Measurements from ENCODE around the gene KIFC1. TPM values are rescaled to one million over a fixed set of nuclear protein-coding genes. Genes with fewer than 3 reads are reported as not detected.

KIFC1 gene
- polyA plus RNA-seq, 3 donors: 0.14 to 0.87 (median 0.68) TPM

GRCh38 chr6:33443619-33444504, 52.2 kb downstream of the KIFC1 start:
- Histone ChIP-seq H3K27ac (ENCODE audit: low read depth in 1 of 2, low read length in 2 of 2) (peak overlapping the region; percentile 80 to 90), H3K9me3 (replicated peaks in 1 of 2; ENCODE audit: control insufficient read depth in 1 of 2, insufficient read depth in 1 of 2, low read length in 2 of 2) (no peaks in the 10 kb centered on the region), H4K20me1 (ENCODE audit: insufficient read depth, low read length) (no peaks in the 10 kb centered on the region), H3K9ac (ENCODE audit: insufficient read depth, low read length, poor library complexity, severe bottlenecking) (no peak overlapping the region), H3K36me3 (replicated peaks in 1 of 2; ENCODE audit: control insufficient read depth in 1 of 2, insufficient read depth in 2 of 2, low read length in 2 of 2) (peaks cover 0 to 4% of the 10 kb centered on the region in 2 donors), H3K79me2 (ENCODE audit: insufficient read depth, low read length) (peaks cover 14% of the 10 kb centered on the region), H3K4me3 (replicated peaks in 1 of 3; ENCODE audit: low read depth in 2 of 3, low read length in 3 of 3) (peak overlapping the region in 1 of 3 experiments; percentile 42), H3K4me2 (replicated peaks; ENCODE audit: extremely low read depth, low read length, poor library complexity, severe bottlenecking) (peak overlapping the region; percentile 39), H2AFZ (ENCODE audit: insufficient read depth, low read depth, low read length, poor library complexity, severe bottlenecking) (no peak overlapping the region), H3K27me3 (ENCODE audit: control insufficient read depth in 2 of 2, insufficient read depth in 2 of 2, low read length in 2 of 2) (no peaks in the 10 kb centered on the region), H3K4me1 (ENCODE audit: control insufficient read depth in 1 of 2, insufficient read depth in 2 of 2, low read length in 2 of 2) (peaks cover 49 to 56% of the 10 kb centered on the region in 2 donors)
- Mint-ChIP-seq H3K27ac (peak overlapping the region; percentile 90 to 97 (median 95)), H3K9me3 (peaks cover 0 to 2% (median 0%) of the 10 kb centered on the region in 7 donors), H3K4me1 (peaks cover 50% of the 10 kb centered on the region), H3K4me3 (no peak overlapping the region), H3K36me3 (peaks cover 38 to 44% of the 10 kb centered on the region in 2 donors), H3K27me3 (ENCODE audit: low read depth in 3 of 3) (peaks cover 0 to 5% (median 2%) of the 10 kb centered on the region in 3 donors)
- 97% methylated on average over 12 of the region's 18 CpGs for WGBS (ENCODE audit: insufficient coverage)
- DNase-seq: no peak
- intact Hi-C loops (cut with micrococcal nuclease): no loop called here
- TF ChIP-seq CTCF (IDR thresholded peaks at IDR 0.05): no peak

- Histone ChIP-seq H3K9ac (ENCODE audit: insufficient read depth, low read length, poor library complexity, severe bottlenecking) (no peak overlapping the region), H3K36me3 (replicated peaks in 1 of 2; ENCODE audit: control insufficient read depth in 1 of 2, insufficient read depth in 2 of 2, low read length in 2 of 2) (peaks cover 0 to 4% of the 10 kb centered on the region in 2 donors), H3K27me3 (ENCODE audit: control insufficient read depth in 2 of 2, insufficient read depth in 2 of 2, low read length in 2 of 2) (no peaks in the 10 kb centered on the region), H3K4me1 (ENCODE audit: control insufficient read depth in 1 of 2, insufficient read depth in 2 of 2, low read length in 2 of 2) (peaks cover 62 to 69% of the 10 kb centered on the region in 2 donors), H3K4me2 (replicated peaks; ENCODE audit: extremely low read depth, low read length, poor library complexity, severe bottlenecking) (peak overlapping the region; percentile 39), H4K20me1 (ENCODE audit: insufficient read depth, low read length) (no peaks in the 10 kb centered on the region), H2AFZ (ENCODE audit: insufficient read depth, low read depth, low read length, poor library complexity, severe bottlenecking) (peak overlapping the region; percentile 38), H3K27ac (ENCODE audit: low read depth in 1 of 2, low read length in 2 of 2) (peak overlapping the region; percentile 89 to 90), H3K9me3 (replicated peaks in 1 of 2; ENCODE audit: control insufficient read depth in 1 of 2, insufficient read depth in 1 of 2, low read length in 2 of 2) (no peaks in the 10 kb centered on the region), H3K79me2 (ENCODE audit: insufficient read depth, low read length) (peaks cover 23% of the 10 kb centered on the region), H3K4me3 (replicated peaks in 1 of 3; ENCODE audit: low read depth in 2 of 3, low read length in 3 of 3) (peak overlapping the region in 1 of 3 experiments; percentile 42)
- DNase-seq: peak; percentile 74 to 92 (median 85)
- Mint-ChIP-seq H3K36me3 (peaks cover 40 to 41% of the 10 kb centered on the region in 2 donors), H3K4me3 (peak overlapping the region; percentile 47 to 71), H3K27ac (peak overlapping the region; percentile 90 to 97 (median 95)), H3K4me1 (peaks cover 63% of the 10 kb centered on the region), H3K27me3 (ENCODE audit: low read depth in 3 of 3) (peaks cover 0 to 4% (median 2%) of the 10 kb centered on the region in 3 donors), H3K9me3 (peaks cover 0 to 2% (median 0%) of the 10 kb centered on the region in 7 donors)
- WGBS (ENCODE audit: insufficient coverage): no CpG with 5 or more reads among the region's 3 CpGs
- no peak for TF ChIP-seq CTCF (IDR thresholded peaks at IDR 0.05)
- intact Hi-C loops (cut with micrococcal nuclease): no loop called here
These were observed 53.5 kb downstream of the KIFC1 start for GRCh38 chr6:33445119-33445603.
